GM21390 (cell line): ENCODE measurements around the gene GCNT4.

Experiments
- ATAC-seq: cut with Tn5 transposase; IDR thresholded peaks from one replicate; pipeline ENCODE4 v1.9.1; 2021; ENCODE audit not compliant: unreplicated experiment

Gene GCNT4

GRCh38 chr5:75018805-75019587, 33.4 kb downstream of the GCNT4 start:
- no peak for ATAC-seq

GRCh38 chr5:75017971-75018370, 34.4 kb downstream of the GCNT4 start:
- ATAC-seq, result no peak

DNA sequence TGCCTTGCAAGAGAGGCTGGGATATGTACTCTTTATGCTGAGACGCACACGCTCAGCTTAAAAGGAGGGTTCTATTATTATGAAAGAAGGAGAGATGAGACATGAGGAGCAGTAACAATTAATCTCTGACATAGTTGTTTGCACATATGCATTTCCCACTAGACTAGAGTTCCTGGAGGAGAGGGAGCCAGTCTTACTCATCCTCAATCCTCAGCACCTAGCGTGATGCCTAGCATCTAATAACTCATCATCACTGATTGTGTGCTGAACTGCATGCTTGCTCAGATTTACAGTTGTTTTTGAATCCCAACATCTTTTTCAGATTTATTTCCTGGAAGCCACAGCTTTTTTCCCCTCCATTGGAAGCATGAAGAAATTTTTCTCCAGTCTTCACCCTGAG, 35.5 kb downstream of the GCNT4 start:
- no peak for ATAC-seq

DNA sequence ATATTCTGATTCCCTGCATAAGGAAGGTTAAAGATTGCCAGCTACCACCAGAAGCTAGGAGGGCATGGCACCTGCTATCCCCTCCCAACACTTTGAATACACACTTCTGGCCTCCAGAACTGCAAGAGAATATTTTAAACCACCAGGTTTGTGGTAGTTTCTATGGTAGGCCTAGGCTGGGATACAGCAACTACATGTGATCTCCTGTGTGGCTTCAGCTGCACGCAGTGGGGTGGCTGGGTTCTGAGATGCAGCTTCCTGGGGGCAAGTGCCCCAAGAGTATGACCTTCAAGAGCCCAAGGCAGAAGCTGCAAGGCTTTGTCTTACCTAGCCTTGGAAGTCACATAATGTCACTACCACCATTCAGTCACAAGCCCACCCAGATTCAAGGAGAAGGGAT, 39.6 kb downstream of the GCNT4 start:
- no peak for ATAC-seq

- no peak for ATAC-seq
Measured at GRCh38 chr5:75010838-75011237, 41.5 kb downstream of the GCNT4 start.

DNA sequence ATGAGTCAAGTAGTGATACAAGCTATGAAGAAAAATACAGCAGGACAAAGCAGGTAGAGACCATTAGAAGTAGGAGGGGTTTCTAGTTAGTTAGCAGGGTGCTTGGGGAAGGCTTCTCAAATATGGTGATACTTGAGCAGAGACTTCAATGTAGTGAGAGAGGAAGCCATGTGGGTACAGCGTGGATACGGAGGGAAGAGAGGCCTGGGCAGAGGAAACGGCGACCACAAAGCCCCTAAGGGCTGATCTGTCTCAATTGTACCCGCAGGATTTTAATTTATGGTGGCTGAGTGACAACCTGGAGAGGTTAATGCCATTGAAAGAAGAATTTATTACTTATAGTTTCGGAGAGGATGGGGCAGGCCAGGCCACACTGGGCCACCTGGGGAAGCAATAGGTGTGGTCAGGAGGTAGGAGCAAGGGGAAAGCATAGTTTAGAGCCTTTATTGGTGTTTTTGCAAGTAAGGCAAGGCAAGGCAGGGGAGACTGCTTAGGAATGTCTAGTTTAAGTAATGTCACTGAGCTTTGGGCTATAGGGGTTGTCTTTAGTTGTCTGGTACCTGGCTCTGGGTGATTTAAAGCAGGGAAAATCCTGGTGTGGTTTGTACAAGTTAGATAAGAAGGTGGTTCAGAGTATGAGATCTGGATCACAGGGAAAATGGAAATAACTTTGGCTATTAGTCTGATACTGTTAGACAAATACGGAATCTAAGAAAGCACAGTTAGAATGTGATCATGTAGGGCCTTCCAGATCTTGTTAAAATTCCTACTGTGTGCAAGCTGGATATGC, 42.6 kb downstream of the GCNT4 start:
- ATAC-seq, result no peak

DNA sequence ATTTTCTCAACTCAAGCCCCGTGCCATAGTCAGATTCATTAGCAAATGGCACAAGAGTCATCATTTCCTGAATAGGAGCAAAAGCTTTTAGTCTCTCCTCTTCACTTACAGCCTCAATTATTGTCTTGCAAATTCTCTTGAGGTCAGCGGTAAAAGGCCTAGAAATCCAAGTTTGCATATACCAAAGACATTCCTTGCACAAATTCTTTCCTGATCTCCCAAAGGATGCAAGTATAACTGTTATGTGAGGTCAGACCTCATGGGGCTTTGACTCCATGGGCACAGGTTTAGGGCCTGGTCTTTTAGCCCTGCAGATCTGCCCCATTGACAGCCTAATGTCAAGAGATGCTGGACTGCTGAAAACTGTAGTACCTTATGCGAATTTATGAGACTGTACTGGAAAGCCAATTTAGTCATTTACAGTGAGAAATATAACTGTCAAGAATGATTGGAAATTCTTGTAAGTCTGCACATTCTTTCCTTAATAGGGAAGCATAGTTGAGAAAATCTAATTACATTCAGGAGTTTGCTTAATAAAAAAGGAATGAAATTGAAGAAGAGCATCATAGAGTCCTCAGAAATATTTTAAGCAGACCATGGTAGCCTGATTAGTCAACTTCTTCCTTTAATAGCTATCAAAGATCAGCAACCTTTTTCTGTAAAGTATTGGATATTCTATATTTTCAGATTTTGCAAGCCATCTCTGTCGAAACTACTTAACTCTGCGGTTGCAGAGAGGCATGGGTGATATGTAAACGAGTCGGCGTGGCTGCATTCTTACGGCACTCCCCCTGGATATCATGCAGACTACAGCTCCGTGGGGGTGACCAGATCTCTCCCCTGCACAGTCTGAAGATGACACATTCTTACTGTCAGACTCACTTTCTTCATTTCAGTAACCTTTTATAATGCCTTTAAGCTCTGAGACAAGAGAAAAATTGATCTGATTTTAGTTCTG, 45.2 kb downstream of the GCNT4 start:
- no peak for ATAC-seq

GRCh38 chr5:75005561-75005960, 46.8 kb downstream of the GCNT4 start:
- ATAC-seq, result no peak
